B cell (primary cell): ENCODE results near the gene RNF175. TPM values are rescaled to one million over a fixed set of nuclear protein-coding genes. Genes with fewer than 3 reads are reported as not detected.

Source experiments
- ATAC-seq: fragments of 200-7000 bp; cut with Tn5 transposase; one replicate; pipeline ENCODE4 v1.10.0; 2021; ENCODE audit warnings: low read depth, mild to moderate bottlenecking, moderate number of reproducible peaks, moderate library complexity
- CTCF ChIA-PET: fragments of 350-600 bp; sonication (Branson Sonifier 250); formaldehyde crosslinking; loops from one replicate; lab custom pipeline; 2021; ENCODE audit warnings: antibody characterized with exemption, inconsistent platforms; lab: Charles Lee
- POLR2A ChIA-PET: fragments of 350-600 bp; sonication (Branson Sonifier 250); formaldehyde crosslinking; loops from one replicate; lab custom pipeline; 2021; ENCODE audit warnings: antibody characterized with exemption; lab: Charles Lee
- DNase-seq: peaks from one replicate; pipeline ENCODE4 v3.0.0; 2013
- H2AFZ ChIP-seq: 2 replicates; pipeline ENCODE4 v1.6.1; 2012; ENCODE audit warnings: mild to moderate bottlenecking, low read depth, low read length; ENCODE audit not compliant: insufficient read depth, poor library complexity, severe bottlenecking
- H3K27ac ChIP-seq, 2 donors: 1 replicate in 1 of 2; 2 replicates in 1 of 2; pipeline ENCODE4 v1.5.1; 2012 to 2013; ENCODE audit warnings: low read length in 2 of 2, mild to moderate bottlenecking in 2 of 2, moderate library complexity in 1 of 2
- H3K27me3 ChIP-seq, 4 experiments: fragments of 200-600 bp in 1 of 4; sonication (generic) in 1 of 4; replicated peaks in 1 of 4; 1 replicate in 2 of 4; 2 replicates in 2 of 4; pipeline versions ENCODE4 v1.6.1 to v1.7.0; 2013 to 2016; ENCODE audit warnings: low read length in 3 of 4, mild to moderate bottlenecking in 2 of 4, mixed read lengths in 1 of 4, moderate library complexity in 1 of 4; ENCODE audit not compliant: insufficient read depth in 4 of 4, control insufficient read depth in 3 of 4; ENCODE audit errors: control extremely low read depth in 1 of 4
- H3K36me3 ChIP-seq, 2 experiments: replicated peaks in 1 of 2; 1 replicate in 1 of 2; 2 replicates in 1 of 2; pipeline versions ENCODE4 v1.6.1 to v1.7.1; 2013; ENCODE audit warnings: low read length in 1 of 2; ENCODE audit not compliant: insufficient read depth in 2 of 2, control insufficient read depth in 1 of 2; ENCODE audit errors: control extremely low read depth in 1 of 2, extremely low read depth in 1 of 2
- H3K4me1 ChIP-seq, 2 donors: fragments of 200-600 bp in 1 of 2; sonication (generic) in 1 of 2; 1 replicate in 1 of 2; 2 replicates in 1 of 2; pipeline versions ENCODE4 v1.5.1 to v1.6.1; 2013 to 2017; ENCODE audit warnings: low read length in 2 of 2; ENCODE audit not compliant: control insufficient read depth in 2 of 2, insufficient read depth in 2 of 2
- H3K4me2 ChIP-seq: replicated peaks from 2 replicates; pipeline ENCODE3; 2012; ENCODE audit warnings: mild to moderate bottlenecking, low read depth, low read length; ENCODE audit not compliant: poor library complexity, severe bottlenecking
- H3K4me3 ChIP-seq, 5 experiments: fragments of 200-600 bp in 1 of 5; sonication (generic) in 1 of 5; 1 replicate in 3 of 5; 2 replicates in 2 of 5; pipeline versions ENCODE4 v1.5.1 to v1.7.0; 2011 to 2016; ENCODE audit warnings: low read length in 4 of 5, mild to moderate bottlenecking in 4 of 5, low read depth in 2 of 5, control low read depth in 1 of 5, moderate library complexity in 1 of 5; ENCODE audit not compliant: insufficient read depth in 1 of 5; ENCODE audit errors: control extremely low read depth in 1 of 5, extremely low read depth in 1 of 5
- H3K79me2 ChIP-seq: fragments of 200-600 bp; sonication (generic); one replicate; pipeline ENCODE4 v1.6.0; 2016; ENCODE audit warnings: low read length; ENCODE audit not compliant: control insufficient read depth, insufficient read depth
- H3K9ac ChIP-seq: fragments of 200-600 bp; sonication (generic); 2 replicates; pipeline ENCODE4 v1.6.1; 2017; ENCODE audit warnings: mild to moderate bottlenecking, low read length, moderate library complexity
- H3K9me3 ChIP-seq, 3 donors: one replicate each; pipeline versions ENCODE4 v1.6.1 to v1.7.1; 2013; ENCODE audit warnings: low read length in 2 of 3; ENCODE audit not compliant: control insufficient read depth in 2 of 3, insufficient read depth in 1 of 3; ENCODE audit errors: control extremely low read depth in 1 of 3
- H4K20me1 ChIP-seq: 2 replicates; pipeline ENCODE4 v1.6.0; 2012; ENCODE audit warnings: mild to moderate bottlenecking, low read length; ENCODE audit not compliant: insufficient read depth, control insufficient read depth, poor library complexity, severe bottlenecking
- H3K27ac Mint-ChIP-seq: one replicate; pipeline ENCODE4 v1.8.0; 2021; ENCODE audit warnings: mixed read lengths
- H3K27me3 Mint-ChIP-seq: one replicate; pipeline ENCODE4 v1.8.0; 2021; ENCODE audit warnings: mixed read lengths
- H3K4me1 Mint-ChIP-seq: one replicate; pipeline ENCODE4 v1.8.0; 2021; ENCODE audit warnings: mixed read lengths
- H3K4me3 Mint-ChIP-seq: one replicate; pipeline ENCODE4 v1.8.0; 2021; ENCODE audit warnings: mixed read lengths
- H3K9me3 Mint-ChIP-seq: one replicate; pipeline ENCODE4 v1.8.0; 2022; ENCODE audit warnings: mixed read lengths; ENCODE audit not compliant: insufficient read depth
- EZH2 ChIP-seq: IDR thresholded peaks from 2 replicates; pipeline ENCODE4 v1.6.1; 2012; ENCODE audit warnings: borderline replicate concordance, low read depth, mild to moderate bottlenecking, moderate library complexity, low read length; ENCODE audit not compliant: insufficient read depth, poor library complexity, severe bottlenecking
- WGBS: methylation state at CpG from one replicate; pipeline ENCODE4 v1.1.5; 2013; ENCODE audit warnings: missing lambda C conversion rate; ENCODE audit not compliant: insufficient coverage; 5-methylcytosine and 5-hydroxymethylcytosine counted together
- intact Hi-C: fragments of 100-400 bp; cut with micrococcal nuclease; formaldehyde crosslinking; loops from one replicate; pipeline ENCODE4 v1.10.0; 2022
- polyA plus RNA-seq: library from polyadenylated mRNA; depleted of rRNA; stranded (reverse); fragments of >200 nt; gene quantifications from 2 replicates; pipeline ENCODE4 v1.2.3, GENCODE V29; 2012
- total RNA-seq, 2 donors: library from RNA; stranded (reverse); fragments of 120-200 nt in 1 of 2; gene quantifications; 1 replicate in 1 of 2; 2 replicates in 1 of 2; pipeline versions ENCODE4 v1.2.3 to v1.2.4, GENCODE V29; 2013 to 2022
- TF ChIP-seq, protein P1 (sequence below): fragments of 200-600 bp; IDR thresholded peaks from one replicate; pipeline ENCODE4 v1.8.0; 2022; ENCODE audit warnings: antibody characterized with exemption, mild to moderate bottlenecking

Gene RNF175
- total and polyA plus RNA-seq, 2 donors (not counting 1 experiment from before 2014, with no cell fraction given): not detected

DNA sequence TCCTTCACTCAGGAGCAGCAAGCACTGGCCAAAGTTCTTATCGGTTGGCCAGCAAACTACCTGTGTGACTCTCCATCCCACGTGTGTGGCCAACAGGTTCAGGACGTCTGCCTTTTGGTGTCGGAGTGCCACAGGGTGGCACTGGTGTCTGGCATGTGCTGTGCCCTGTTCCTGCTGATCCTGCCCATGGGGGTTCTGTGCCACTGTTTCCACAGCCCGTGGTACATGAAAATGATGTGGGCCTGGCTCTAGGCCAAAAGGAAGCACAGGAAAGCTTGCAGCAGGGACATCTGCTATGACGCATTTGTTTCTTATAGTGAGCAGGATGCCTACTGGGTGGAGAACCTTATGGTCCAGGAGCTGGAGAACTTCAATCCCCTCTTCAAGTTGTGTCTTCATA, 80.3 kb downstream of the RNF175 start:
- CTCF ChIA-PET: no interaction called here

DNA sequence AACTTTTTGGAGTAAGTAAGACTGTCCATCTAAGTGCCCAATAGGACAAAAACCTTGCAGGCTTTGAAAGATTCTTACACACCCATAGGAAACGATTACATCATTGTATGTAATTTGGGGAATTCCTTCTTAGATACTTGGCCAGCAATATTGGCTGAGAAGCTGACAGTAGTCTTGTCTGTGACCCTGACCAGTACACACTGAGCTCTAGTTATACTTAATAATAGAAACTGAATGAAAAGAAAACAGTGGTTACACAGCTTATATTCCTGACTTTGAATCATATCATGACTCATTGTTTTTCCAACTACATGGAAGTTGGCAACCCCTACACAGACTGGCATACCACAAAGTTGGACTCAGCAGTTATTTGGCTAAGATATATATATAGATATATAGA, 82.8 kb downstream of the RNF175 start:
- POLR2A ChIA-PET: no interaction called here
- no peak for TF ChIP-seq EZH2
- TF ChIP-seq, protein P1, sequence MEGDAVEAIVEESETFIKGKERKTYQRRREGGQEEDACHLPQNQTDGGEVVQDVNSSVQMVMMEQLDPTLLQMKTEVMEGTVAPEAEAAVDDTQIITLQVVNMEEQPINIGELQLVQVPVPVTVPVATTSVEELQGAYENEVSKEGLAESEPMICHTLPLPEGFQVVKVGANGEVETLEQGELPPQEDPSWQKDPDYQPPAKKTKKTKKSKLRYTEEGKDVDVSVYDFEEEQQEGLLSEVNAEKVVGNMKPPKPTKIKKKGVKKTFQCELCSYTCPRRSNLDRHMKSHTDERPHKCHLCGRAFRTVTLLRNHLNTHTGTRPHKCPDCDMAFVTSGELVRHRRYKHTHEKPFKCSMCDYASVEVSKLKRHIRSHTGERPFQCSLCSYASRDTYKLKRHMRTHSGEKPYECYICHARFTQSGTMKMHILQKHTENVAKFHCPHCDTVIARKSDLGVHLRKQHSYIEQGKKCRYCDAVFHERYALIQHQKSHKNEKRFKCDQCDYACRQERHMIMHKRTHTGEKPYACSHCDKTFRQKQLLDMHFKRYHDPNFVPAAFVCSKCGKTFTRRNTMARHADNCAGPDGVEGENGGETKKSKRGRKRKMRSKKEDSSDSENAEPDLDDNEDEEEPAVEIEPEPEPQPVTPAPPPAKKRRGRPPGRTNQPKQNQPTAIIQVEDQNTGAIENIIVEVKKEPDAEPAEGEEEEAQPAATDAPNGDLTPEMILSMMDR: no peak
- H3K4me3 Mint-ChIP-seq: no peak overlapping the region

More for the DNA sequence above, 80.3 kb downstream of the RNF175 start:
- Histone ChIP-seq H3K79me2 (no peaks in the 10 kb centered on the region), H2AFZ (no peak overlapping the region), H4K20me1 (no peaks in the 10 kb centered on the region), H3K27me3 (peaks cover 0 to 13% (median 5%) of the 10 kb centered on the region in 4 experiments), H3K27ac (no peak overlapping the region), H3K4me3 (no peak overlapping the region), H3K4me1 (peaks cover 6 to 10% of the 10 kb centered on the region in 2 donors), H3K4me2 (no peak overlapping the region), H3K9me3 (peaks cover 2 to 14% (median 10%) of the 10 kb centered on the region in 3 donors), H3K36me3 (no peaks in the 10 kb centered on the region), H3K9ac (no peak overlapping the region)
- POLR2A ChIA-PET: no interaction called here
- no peak for DNase-seq
- no peak overlapping the region for H3K27ac Mint-ChIP-seq
- H3K27me3 Mint-ChIP-seq: peaks cover 11% of the 10 kb centered on the region
- peaks cover 7% of the 10 kb centered on the region for H3K4me1 Mint-ChIP-seq
- H3K4me3 Mint-ChIP-seq: no peak overlapping the region
- ATAC-seq: no peak
- H3K9me3 Mint-ChIP-seq: peaks cover 10% of the 10 kb centered on the region
- 75% methylated on average over 5 of the region's 6 CpGs for WGBS
- intact Hi-C loops: no loop called here
- TF ChIP-seq, protein P1: no peak
- no peak for TF ChIP-seq EZH2

More for the DNA sequence above, 82.8 kb downstream of the RNF175 start:
- no peak overlapping the region for H3K27ac Mint-ChIP-seq
- no peak overlapping the region for H3K27ac ChIP-seq
- no peaks in the 10 kb centered on the region for H3K4me1 Mint-ChIP-seq
- H3K36me3 ChIP-seq: no peaks in the 10 kb centered on the region
- no CpG with 5 or more reads among the region's 1 CpG for WGBS
- H3K9me3 Mint-ChIP-seq: peaks cover 10% of the 10 kb centered on the region
- H3K4me1 ChIP-seq: no peaks in the 10 kb centered on the region
- H3K9me3 ChIP-seq: peaks cover 2 to 14% (median 7%) of the 10 kb centered on the region in 3 donors
- H3K27me3 ChIP-seq: peaks cover 0 to 6% (median 0%) of the 10 kb centered on the region in 4 experiments
- no peaks in the 10 kb centered on the region for H3K79me2 ChIP-seq
- ATAC-seq: no peak
- intact Hi-C loops: no loop called here
- peaks cover 8% of the 10 kb centered on the region for H3K27me3 Mint-ChIP-seq
- no peak overlapping the region for H2AFZ ChIP-seq
- H3K4me3 ChIP-seq: no peak overlapping the region
- CTCF ChIA-PET: no interaction called here
- H3K4me2 ChIP-seq: no peak overlapping the region
- no peak overlapping the region for H3K9ac ChIP-seq
- DNase-seq: no peak
- no peaks in the 10 kb centered on the region for H4K20me1 ChIP-seq
